ENCODE data around the gene DPYSL5. TPM values are rescaled to one million over a fixed set of nuclear protein-coding genes. Genes with fewer than 3 reads are reported as not detected.

The DPYSL5 gene
- total RNA-seq, 3 donors from 2014 or later: not detected

DNA sequence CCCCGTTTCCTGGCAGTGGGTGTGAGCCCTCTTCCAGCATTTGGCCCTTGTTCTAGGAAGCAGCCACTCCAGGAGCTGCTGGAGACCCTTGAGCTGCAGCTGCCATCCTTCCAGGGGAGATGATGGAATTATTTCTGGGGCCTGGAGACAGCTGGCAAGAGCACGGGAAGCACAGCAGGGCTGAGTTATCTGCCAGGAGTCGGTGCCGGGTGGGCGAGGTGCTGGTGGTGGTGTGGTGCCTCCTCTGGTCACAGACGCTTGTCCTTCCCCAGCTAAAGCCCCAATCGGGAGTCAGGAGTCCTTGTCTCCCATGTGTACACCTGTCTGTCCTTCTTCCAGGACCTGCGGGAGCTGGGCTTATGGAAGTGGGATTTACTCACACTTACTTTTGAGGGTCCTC is 36.0 kb downstream of the DPYSL5 start:
- TF ChIP-seq POLR2AphosphoS5 (IDR thresholded peaks at IDR 0.05) (no peak), POLR2A (IDR thresholded peaks at IDR 0.05) (no peak)
- Histone ChIP-seq H3K4me3 (no peak overlapping the region), H3K27ac (no peak overlapping the region), H3K36me3 (no peaks in the 10 kb centered on the region), H3K4me1 (no peaks in the 10 kb centered on the region), H3K9me3 (no peaks in the 10 kb centered on the region), H3K27me3 (peaks cover 0 to 6% of the 10 kb centered on the region in 2 donors)
- no peak for DNase-seq (ENCODE audit: low spot score in 2 of 2)
- intact Hi-C loops (cut with DNase I; ENCODE audit: low total_unique reads): no loop called here

DNA sequence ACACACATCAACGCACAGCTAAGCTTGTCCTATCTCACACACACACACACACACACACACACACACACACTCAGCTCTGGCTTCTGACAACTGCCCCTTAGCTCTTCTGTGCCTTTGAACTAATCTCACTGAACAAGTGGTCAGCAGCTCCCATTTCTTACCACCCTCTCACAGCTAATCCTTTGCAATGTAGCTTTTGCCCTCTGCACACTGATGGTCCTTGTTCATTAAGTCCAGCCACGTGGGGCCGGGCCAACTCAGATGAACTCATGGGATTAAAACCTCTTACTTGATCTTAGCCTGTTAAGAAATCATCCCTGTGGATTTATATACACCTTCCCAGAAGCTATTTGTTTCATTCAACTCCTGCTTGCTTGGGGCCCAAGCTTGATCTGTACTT is 36.6 kb downstream of the DPYSL5 start:
- intact Hi-C loops (cut with DNase I; ENCODE audit: low total_unique reads): no loop called here
- Histone ChIP-seq H3K4me3 (no peak overlapping the region), H3K36me3 (no peaks in the 10 kb centered on the region), H3K27ac (no peak overlapping the region), H3K4me1 (no peaks in the 10 kb centered on the region), H3K9me3 (no peaks in the 10 kb centered on the region), H3K27me3 (peaks cover 0 to 6% of the 10 kb centered on the region in 2 donors)
- TF ChIP-seq, protein P1, sequence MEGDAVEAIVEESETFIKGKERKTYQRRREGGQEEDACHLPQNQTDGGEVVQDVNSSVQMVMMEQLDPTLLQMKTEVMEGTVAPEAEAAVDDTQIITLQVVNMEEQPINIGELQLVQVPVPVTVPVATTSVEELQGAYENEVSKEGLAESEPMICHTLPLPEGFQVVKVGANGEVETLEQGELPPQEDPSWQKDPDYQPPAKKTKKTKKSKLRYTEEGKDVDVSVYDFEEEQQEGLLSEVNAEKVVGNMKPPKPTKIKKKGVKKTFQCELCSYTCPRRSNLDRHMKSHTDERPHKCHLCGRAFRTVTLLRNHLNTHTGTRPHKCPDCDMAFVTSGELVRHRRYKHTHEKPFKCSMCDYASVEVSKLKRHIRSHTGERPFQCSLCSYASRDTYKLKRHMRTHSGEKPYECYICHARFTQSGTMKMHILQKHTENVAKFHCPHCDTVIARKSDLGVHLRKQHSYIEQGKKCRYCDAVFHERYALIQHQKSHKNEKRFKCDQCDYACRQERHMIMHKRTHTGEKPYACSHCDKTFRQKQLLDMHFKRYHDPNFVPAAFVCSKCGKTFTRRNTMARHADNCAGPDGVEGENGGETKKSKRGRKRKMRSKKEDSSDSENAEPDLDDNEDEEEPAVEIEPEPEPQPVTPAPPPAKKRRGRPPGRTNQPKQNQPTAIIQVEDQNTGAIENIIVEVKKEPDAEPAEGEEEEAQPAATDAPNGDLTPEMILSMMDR (IDR thresholded peaks at IDR 0.05): no peak
- no peak for TF ChIP-seq POLR2AphosphoS5 (IDR thresholded peaks at IDR 0.05)
- TF ChIP-seq POLR2A (IDR thresholded peaks at IDR 0.05): no peak
- no peak for DNase-seq (ENCODE audit: low spot score in 2 of 2)

DNA sequence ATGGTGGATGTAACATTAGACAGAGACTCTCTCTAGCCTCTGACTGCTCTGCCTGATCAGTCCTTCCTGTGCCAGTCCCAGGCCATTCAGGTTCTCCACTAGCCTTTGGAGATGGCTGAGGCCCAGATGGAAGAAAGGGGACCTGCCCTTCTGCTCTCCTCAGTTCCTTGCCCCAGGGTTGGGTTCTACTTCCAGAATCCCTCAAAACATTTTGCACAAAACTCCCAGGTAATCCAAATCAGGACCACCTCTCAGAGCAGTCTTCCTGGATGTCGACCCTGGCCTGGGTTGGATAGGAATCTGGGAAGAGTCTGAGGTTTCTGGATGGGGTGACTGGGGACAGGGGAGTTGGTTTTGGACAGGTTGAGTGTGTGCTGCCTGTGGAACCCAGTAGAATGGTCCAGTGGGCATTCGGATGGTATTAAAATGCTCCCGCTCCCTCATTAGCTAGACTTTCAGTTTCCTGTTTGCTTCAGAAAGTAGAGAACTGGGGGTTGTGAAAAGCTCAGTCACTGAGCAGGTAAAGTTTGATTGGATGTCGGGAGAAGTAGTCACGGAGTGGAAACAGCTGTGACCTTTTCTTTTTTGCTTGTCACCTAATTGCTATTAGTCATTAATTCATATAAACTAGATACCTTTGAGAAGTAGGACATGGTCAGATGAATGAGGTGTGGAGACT is 37.9 kb downstream of the DPYSL5 start:
- Histone ChIP-seq H3K4me3 (no peak overlapping the region), H3K9me3 (no peaks in the 10 kb centered on the region), H3K27me3 (peaks cover 0 to under 1% of the 10 kb centered on the region in 2 donors), H3K27ac (no peak overlapping the region), H3K36me3 (no peaks in the 10 kb centered on the region), H3K4me1 (no peaks in the 10 kb centered on the region)
- no peak for TF ChIP-seq POLR2AphosphoS5 (IDR thresholded peaks at IDR 0.05)
- TF ChIP-seq, protein P1 (IDR thresholded peaks at IDR 0.05): no peak
- no peak for TF ChIP-seq POLR2A (IDR thresholded peaks at IDR 0.05)
- no peak for DNase-seq (ENCODE audit: low spot score in 2 of 2)
- intact Hi-C loops (cut with DNase I; ENCODE audit: low total_unique reads): no loop called here

DNA sequence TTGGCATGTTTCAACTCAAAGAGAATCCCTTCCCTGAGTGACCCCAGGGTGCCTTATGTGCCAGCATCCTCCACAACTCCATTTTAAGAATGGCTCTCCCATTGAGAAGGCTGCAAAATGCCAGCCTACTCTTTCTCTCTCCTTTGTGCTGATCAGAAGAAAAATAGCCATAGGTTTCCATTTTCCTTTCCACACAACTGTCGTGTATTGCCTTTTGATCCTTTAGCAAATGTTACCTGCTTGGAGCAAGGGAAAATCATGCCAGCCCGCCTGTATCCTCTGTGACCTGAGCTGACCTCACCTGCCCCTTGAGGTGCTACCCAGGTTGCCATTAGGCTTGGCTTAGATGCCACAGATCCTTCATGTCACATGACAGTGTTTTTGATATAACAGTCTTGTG is 38.8 kb downstream of the DPYSL5 start:
- Histone ChIP-seq H3K9me3 (no peaks in the 10 kb centered on the region), H3K36me3 (no peaks in the 10 kb centered on the region), H3K4me1 (no peaks in the 10 kb centered on the region), H3K4me3 (no peak overlapping the region), H3K27ac (no peak overlapping the region), H3K27me3 (no peaks in the 10 kb centered on the region)
- intact Hi-C loops (cut with DNase I; ENCODE audit: low total_unique reads): no loop called here
- TF ChIP-seq, protein P1 (IDR thresholded peaks at IDR 0.05): no peak
- no peak for DNase-seq (ENCODE audit: low spot score in 2 of 2)

DNA sequence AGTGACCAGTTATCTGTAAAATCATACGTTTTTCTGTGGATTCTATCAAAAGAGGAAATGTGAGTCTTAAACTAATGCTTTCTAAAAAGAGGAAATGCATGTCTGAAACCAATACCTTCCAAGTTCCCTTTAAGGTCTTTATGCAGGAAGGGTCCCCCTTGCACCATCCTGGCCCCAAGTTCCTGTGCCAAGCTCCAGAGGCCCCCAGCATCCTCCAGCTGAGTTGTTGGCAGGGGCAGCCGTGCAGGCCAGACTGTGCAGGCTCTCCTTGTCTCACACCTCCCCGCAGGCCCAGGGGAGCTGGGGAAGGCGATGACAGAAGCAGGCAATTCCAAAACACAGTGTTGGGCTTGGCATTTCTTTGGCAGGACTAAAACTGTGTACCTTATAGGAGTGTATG is 39.2 kb downstream of the DPYSL5 start:
- H3K27ac ChIP-seq: no peak overlapping the region
- H3K9me3 ChIP-seq: no peaks in the 10 kb centered on the region
- no peak for DNase-seq (ENCODE audit: low spot score in 2 of 2)
- H3K27me3 ChIP-seq: no peaks in the 10 kb centered on the region
- no peaks in the 10 kb centered on the region for H3K36me3 ChIP-seq
- H3K4me3 ChIP-seq: no peak overlapping the region
- TF ChIP-seq, protein P1 (IDR thresholded peaks at IDR 0.05): no peak
- TF ChIP-seq POLR2A (IDR thresholded peaks at IDR 0.05): no peak
- no peak for TF ChIP-seq POLR2AphosphoS5 (IDR thresholded peaks at IDR 0.05)
- H3K4me1 ChIP-seq: no peaks in the 10 kb centered on the region
- intact Hi-C loops (cut with DNase I; ENCODE audit: low total_unique reads): no loop called here
